ENCODE results near the gene KDM5C. TPM values are rescaled to one million over a fixed set of nuclear protein-coding genes. Genes with fewer than 3 reads are reported as not detected.

Gene KDM5C
- total and polyA plus RNA-seq, 2 experiments from 2014 or later: 83.0 to 185 TPM

DNA sequence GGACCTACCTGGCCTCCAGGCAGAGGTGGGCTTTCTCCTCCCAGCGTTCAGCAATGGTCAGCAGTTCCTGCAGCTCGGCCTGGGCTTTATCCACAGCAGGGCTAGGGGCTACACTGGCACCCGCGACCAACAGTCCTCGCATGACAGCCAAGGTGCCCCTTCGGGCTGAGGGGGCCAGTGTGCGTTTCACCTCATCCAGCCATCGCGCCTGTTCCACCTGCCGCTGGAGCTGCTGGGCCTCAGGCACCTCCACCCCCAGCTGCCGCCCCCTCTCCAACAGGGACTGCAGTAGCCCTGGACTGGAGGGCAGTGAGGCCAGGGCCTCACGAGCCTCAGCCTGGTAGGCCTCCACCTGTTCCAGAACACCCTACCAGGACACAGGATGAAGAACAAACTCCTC lies 28.3 kb downstream of the KDM5C start:
- TF ChIP-seq, protein P1, sequence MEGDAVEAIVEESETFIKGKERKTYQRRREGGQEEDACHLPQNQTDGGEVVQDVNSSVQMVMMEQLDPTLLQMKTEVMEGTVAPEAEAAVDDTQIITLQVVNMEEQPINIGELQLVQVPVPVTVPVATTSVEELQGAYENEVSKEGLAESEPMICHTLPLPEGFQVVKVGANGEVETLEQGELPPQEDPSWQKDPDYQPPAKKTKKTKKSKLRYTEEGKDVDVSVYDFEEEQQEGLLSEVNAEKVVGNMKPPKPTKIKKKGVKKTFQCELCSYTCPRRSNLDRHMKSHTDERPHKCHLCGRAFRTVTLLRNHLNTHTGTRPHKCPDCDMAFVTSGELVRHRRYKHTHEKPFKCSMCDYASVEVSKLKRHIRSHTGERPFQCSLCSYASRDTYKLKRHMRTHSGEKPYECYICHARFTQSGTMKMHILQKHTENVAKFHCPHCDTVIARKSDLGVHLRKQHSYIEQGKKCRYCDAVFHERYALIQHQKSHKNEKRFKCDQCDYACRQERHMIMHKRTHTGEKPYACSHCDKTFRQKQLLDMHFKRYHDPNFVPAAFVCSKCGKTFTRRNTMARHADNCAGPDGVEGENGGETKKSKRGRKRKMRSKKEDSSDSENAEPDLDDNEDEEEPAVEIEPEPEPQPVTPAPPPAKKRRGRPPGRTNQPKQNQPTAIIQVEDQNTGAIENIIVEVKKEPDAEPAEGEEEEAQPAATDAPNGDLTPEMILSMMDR (IDR thresholded peaks at IDR 0.05; ENCODE audit: low read depth, low read length): no peak
- no peaks in the 10 kb centered on the region for H3K4me1 ChIP-seq (ENCODE audit: low read depth)
- DNase-seq (ENCODE audit: low read depth in 1 of 2, low spot score in 1 of 2): no peak
- peaks cover 76% of the 10 kb centered on the region for H3K36me3 ChIP-seq
- no peak overlapping the region for H3K27ac ChIP-seq
- no peaks in the 10 kb centered on the region for H3K27me3 ChIP-seq
- no peaks in the 10 kb centered on the region for H3K9me3 ChIP-seq (ENCODE audit: low read depth)
- H3K4me3 ChIP-seq: no peak overlapping the region

DNA sequence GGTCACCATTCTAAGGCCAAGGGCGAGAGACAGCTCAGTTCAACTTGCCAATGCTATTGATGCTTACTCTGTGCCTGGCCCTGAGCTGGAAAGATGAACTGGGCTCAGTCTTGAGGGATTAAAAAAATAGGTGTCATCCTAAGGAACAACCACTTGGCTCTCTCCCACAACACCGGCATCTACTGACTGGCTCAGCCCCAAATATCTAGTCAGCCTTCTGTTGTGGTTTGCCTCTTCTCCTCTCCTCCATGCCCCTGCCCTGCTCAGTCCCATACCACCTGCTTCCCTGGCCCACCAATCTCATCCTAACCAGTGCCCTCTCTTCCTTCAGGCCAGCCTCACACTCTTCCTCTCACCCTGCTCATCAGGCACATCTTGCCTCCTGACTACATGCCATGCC lies 29.6 kb downstream of the KDM5C start:
- Histone ChIP-seq H3K9me3 (ENCODE audit: low read depth) (no peaks in the 10 kb centered on the region), H3K4me3 (no peak overlapping the region), H3K27me3 (no peaks in the 10 kb centered on the region), H3K36me3 (peaks cover 67% of the 10 kb centered on the region), H3K4me1 (ENCODE audit: low read depth) (no peaks in the 10 kb centered on the region), H3K27ac (no peak overlapping the region)
- DNase-seq (ENCODE audit: low read depth in 1 of 2, low spot score in 1 of 2): no peak
- TF ChIP-seq, protein P1 (IDR thresholded peaks at IDR 0.05; ENCODE audit: low read depth, low read length): no peak

DNA sequence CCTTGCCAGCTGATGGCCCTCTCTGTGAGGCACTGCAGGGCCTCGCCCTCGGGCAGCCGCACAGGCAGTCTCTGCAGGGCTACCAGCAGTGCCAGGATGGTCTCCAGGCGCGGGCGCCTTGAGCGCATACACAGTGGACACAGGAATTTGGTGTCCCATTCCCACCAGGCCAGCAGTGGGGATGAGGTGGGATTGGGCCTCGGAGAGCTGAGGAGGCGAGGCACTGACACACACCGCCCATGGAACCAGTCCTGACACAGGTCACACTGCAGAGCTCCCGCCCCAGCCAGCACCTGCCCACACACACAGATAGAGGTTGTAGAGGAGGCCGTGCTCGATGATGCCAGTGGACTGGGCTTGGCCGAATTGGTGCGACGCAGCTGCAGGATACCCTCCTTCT lies 30.7 kb downstream of the KDM5C start:
- no peaks in the 10 kb centered on the region for H3K4me1 ChIP-seq (ENCODE audit: low read depth)
- H3K27me3 ChIP-seq: no peaks in the 10 kb centered on the region
- no peak overlapping the region for H3K27ac ChIP-seq
- TF ChIP-seq, protein P1 (IDR thresholded peaks at IDR 0.05; ENCODE audit: low read depth, low read length): no peak
- no peak for DNase-seq (ENCODE audit: low read depth in 1 of 2, low spot score in 1 of 2)
- peaks cover 58% of the 10 kb centered on the region for H3K36me3 ChIP-seq
- no peaks in the 10 kb centered on the region for H3K9me3 ChIP-seq (ENCODE audit: low read depth)
- H3K4me3 ChIP-seq: no peak overlapping the region

DNA sequence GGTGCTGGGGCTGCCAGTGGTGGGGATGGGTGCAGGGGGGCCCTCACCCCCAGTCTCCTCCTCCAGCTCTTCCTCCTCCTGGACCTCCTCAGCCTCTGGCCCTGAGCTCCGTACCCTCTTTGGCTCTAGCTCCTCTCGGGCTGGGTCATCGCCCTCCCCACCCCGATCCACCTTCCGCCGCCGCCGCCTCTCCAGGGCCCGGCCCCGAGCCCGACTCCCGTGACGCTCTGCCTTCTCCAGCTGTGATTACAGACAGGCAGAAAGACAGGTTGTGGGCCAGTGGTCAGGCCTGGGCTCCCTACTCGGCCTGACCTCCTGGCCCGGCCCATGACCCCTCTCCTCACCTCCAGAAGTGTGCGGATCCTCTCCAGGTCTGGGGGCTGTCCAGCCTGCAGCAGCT lies 31.9 kb downstream of the KDM5C start:
- Histone ChIP-seq H3K36me3 (peaks cover 46% of the 10 kb centered on the region), H3K27me3 (no peaks in the 10 kb centered on the region), H3K27ac (no peak overlapping the region), H3K4me3 (no peak overlapping the region), H3K4me1 (ENCODE audit: low read depth) (no peaks in the 10 kb centered on the region), H3K9me3 (ENCODE audit: low read depth) (no peaks in the 10 kb centered on the region)
- DNase-seq (ENCODE audit: low read depth in 1 of 2, low spot score in 1 of 2): no peak
- TF ChIP-seq, protein P1 (IDR thresholded peaks at IDR 0.05; ENCODE audit: low read depth, low read length): no peak

DNA sequence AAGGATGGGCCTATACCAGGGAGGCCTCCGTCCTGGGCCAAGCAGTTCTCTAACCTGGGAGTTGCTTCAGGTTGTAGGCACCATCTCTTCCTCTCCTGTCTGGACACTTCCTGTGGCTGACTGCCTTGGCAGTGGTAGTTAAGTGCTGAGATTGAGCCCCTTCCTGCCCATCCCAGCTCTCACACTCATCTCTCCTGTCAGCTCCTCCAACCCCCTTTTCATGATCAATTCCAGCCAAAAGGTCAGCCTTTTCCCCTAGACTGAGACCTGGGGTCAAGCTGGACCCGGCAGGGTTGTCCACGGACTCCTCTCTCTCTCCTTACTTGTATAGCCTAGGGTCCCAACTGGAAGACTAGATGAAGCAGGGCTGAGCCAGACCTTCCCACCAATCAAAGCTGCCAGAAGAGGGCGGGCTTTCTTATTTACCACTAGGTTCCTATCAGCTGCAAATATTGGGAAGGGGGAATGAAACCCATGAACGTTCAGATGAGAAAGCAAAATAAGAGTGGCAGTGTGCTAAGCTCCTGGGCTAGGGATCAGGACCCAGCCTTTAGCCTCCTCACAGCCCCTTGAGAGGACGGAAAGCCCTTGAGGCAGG lies 34.5 kb downstream of the KDM5C start:
- H3K4me1 ChIP-seq (ENCODE audit: low read depth): no peaks in the 10 kb centered on the region
- H3K36me3 ChIP-seq: peaks cover 20% of the 10 kb centered on the region
- peak in 1 of 2 donors; percentile 32 for DNase-seq (ENCODE audit: low read depth in 1 of 2, low spot score in 1 of 2)
- no peak overlapping the region for H3K4me3 ChIP-seq
- TF ChIP-seq, protein P1 (IDR thresholded peaks at IDR 0.05; ENCODE audit: low read depth, low read length): no peak
- no peaks in the 10 kb centered on the region for H3K9me3 ChIP-seq (ENCODE audit: low read depth)
- H3K27me3 ChIP-seq: no peaks in the 10 kb centered on the region
- H3K27ac ChIP-seq: peak overlapping the region; percentile 63

Measured in cardiac muscle cell (in vitro differentiated cells and primary cell).